HCT116 (cell line): ENCODE measurements around the gene REPS1. TPM values are rescaled to one million over a fixed set of nuclear protein-coding genes. Genes with fewer than 3 reads are reported as not detected.

Source experiments
- ATAC-seq: fragments of 200-7000 bp; cut with Tn5 transposase; 2 replicates; pipeline ENCODE4 v1.9.1; 2020; ENCODE audit warnings: mild to moderate bottlenecking, moderate library complexity
- Bru-seq: library from RNA; stranded (reverse); fragments of 400-500 nt; gene quantifications from one replicate; lab custom pipeline; 2021; lab: Mats Ljungman, UMichigan
- BruChase-seq, 2 experiments: library from RNA; stranded (reverse); fragments of 400-500 nt; gene quantifications; one replicate each; lab custom pipeline; 2021; lab: Mats Ljungman, UMichigan
- BruUV-seq: library from RNA; stranded (reverse); fragments of 400-500 nt; replicated peaks from 2 replicates; lab custom pipeline; 2021; lab: Mats Ljungman, UMichigan
- CTCF ChIA-PET: fragments of 300-600 bp; sonication (Branson Sonifier 250); formaldehyde crosslinking; loops from one replicate; lab custom pipeline; 2021; ENCODE audit warnings: antibody characterized with exemption; lab: Charles Lee
- POLR2A ChIA-PET: fragments of 300-600, 350-600 bp; sonication (Branson Sonifier 250); formaldehyde crosslinking; loops from one replicate; lab custom pipeline; 2021; ENCODE audit warnings: antibody characterized with exemption; lab: Charles Lee
- RAD21 ChIA-PET, 2 experiments: fragments of 300-600 bp; sonication (Branson Sonifier 250); formaldehyde crosslinking; loops; one replicate each; lab custom pipeline; 2023; ENCODE audit warnings: low total read pairs in 2 of 2; ENCODE audit not compliant: uncharacterized antibody in 2 of 2, unreplicated experiment in 2 of 2, low non-redundant PET in 1 of 2; lab: Charles Lee
- DNase-seq: peaks from one replicate; pipeline ENCODE4 v3.0.0-alpha.2; 2010; ENCODE audit warnings: low read depth, low spot score
- H2AFZ ChIP-seq: fragments of 200-600 bp; shearing (Covaris generic), sonication (generic); 2 replicates; pipeline ENCODE4 v1.6.1; 2017; ENCODE audit warnings: low read depth, mixed run types, mixed read lengths, antibody characterized with exemption, low read length; ENCODE audit not compliant: poor library complexity, severe bottlenecking
- H3K27ac ChIP-seq: 2 replicates; pipeline ENCODE4 v1.5.1; 2012; ENCODE audit warnings: low read depth, low read length
- H3K27me3 ChIP-seq: fragments of 200-600 bp; sonication (generic); 2 replicates; pipeline ENCODE4 v1.6.1; 2016; ENCODE audit warnings: mixed run types, low read length, mixed read lengths; ENCODE audit not compliant: insufficient read depth
- H3K36me3 ChIP-seq, 2 experiments: fragments of 200-500 bp in 1 of 2; fragments of 200-600 bp in 1 of 2; sonication (Bioruptor generic) in 1 of 2; sonication (generic) in 1 of 2; 2 replicates each; pipeline versions ENCODE4 v1.5.1 to v1.6.1; 2014 to 2016; ENCODE audit warnings: low read length in 2 of 2, inconsistent platforms in 1 of 2, mixed read lengths in 1 of 2, mixed run types in 1 of 2; ENCODE audit not compliant: insufficient read depth in 2 of 2, control insufficient read depth in 1 of 2
- H3K4me1 ChIP-seq, 2 experiments: fragments of 200-600 bp in 1 of 2; sonication (generic) in 1 of 2; 2 replicates each; pipeline versions ENCODE4 v1.5.1 to v1.6.1; 2012 to 2017; ENCODE audit warnings: low read length in 2 of 2, inconsistent platforms in 1 of 2, mild to moderate bottlenecking in 1 of 2, mixed read lengths in 1 of 2, mixed run types in 1 of 2, moderate library complexity in 1 of 2; ENCODE audit not compliant: insufficient read depth in 2 of 2, control insufficient read depth in 1 of 2
- H3K4me2 ChIP-seq: fragments of 200-600 bp; sonication (generic); 2 replicates; pipeline ENCODE4 v1.6.1; 2017; ENCODE audit warnings: mixed run types, low read length, mixed read lengths
- H3K4me3 ChIP-seq, 2 experiments: fragments of 200-600 bp in 1 of 2; sonication (generic) in 1 of 2; replicated peaks in 1 of 2; 2 replicates each; pipeline ENCODE4 v1.5.1; 2011 to 2016; ENCODE audit warnings: low read length in 2 of 2, control low read depth in 1 of 2, low read depth in 1 of 2, mild to moderate bottlenecking in 1 of 2, mixed read lengths in 1 of 2, mixed run types in 1 of 2
- H3K79me2 ChIP-seq: fragments of 200-600 bp; sonication (generic); 2 replicates; pipeline ENCODE4 v1.6.1; 2017; ENCODE audit warnings: mild to moderate bottlenecking, mixed run types, low read length, moderate library complexity, mixed read lengths; ENCODE audit not compliant: insufficient read depth
- H3K9ac ChIP-seq: fragments of 200-600 bp; sonication (generic); 2 replicates; pipeline ENCODE4 v1.6.1; 2016; ENCODE audit warnings: low read length, mixed read lengths
- H3K9me2 ChIP-seq: fragments of 200-600 bp; sonication (generic), shearing (Covaris generic); 2 replicates; pipeline ENCODE4 v1.6.1; 2017; ENCODE audit warnings: mixed run types, mild to moderate bottlenecking, moderate library complexity; ENCODE audit not compliant: insufficient read depth
- H3K9me3 ChIP-seq, 2 experiments: fragments of 200-500 bp in 1 of 2; fragments of 200-600 bp in 1 of 2; sonication (Bioruptor generic) in 1 of 2; sonication (generic) in 1 of 2; 2 replicates each; pipeline ENCODE4 v1.6.1; 2014 to 2017; ENCODE audit warnings: low read length in 2 of 2, mixed read lengths in 2 of 2, inconsistent platforms in 1 of 2, low read depth in 1 of 2, mild to moderate bottlenecking in 1 of 2, mixed run types in 1 of 2, moderate library complexity in 1 of 2; ENCODE audit not compliant: control insufficient read depth in 1 of 2, insufficient read depth in 1 of 2
- H4K20me1 ChIP-seq: fragments of 200-600 bp; sonication (generic), shearing (Covaris generic); 2 replicates; pipeline ENCODE4 v1.6.1; 2017; ENCODE audit warnings: mixed run types, mild to moderate bottlenecking, moderate library complexity; ENCODE audit not compliant: insufficient read depth
- CTCF ChIP-seq, 3 experiments: fragments of 200-600 bp in 1 of 3; sonication (generic) in 1 of 3; IDR thresholded peaks in 2 of 3; conservative IDR thresholded peaks in 1 of 3; 2 replicates each; pipeline ENCODE4 v1.5.1; 2012 to 2017; ENCODE audit warnings: low read depth in 2 of 3, low read length in 2 of 3, antibody characterized with exemption in 1 of 3, borderline replicate concordance in 1 of 3, control low read depth in 1 of 3, mild to moderate bottlenecking in 1 of 3, mixed read lengths in 1 of 3, mixed run types in 1 of 3, moderate library complexity in 1 of 3; ENCODE audit not compliant: insufficient read depth in 1 of 3
- EGR1 ChIP-seq: IDR thresholded peaks from 2 replicates; pipeline ENCODE4 v1.6.1; 2012; ENCODE audit warnings: low read depth
- EZH2phosphoT487 ChIP-seq: fragments of 200-600 bp; IDR thresholded peaks from 2 replicates; pipeline ENCODE4 v1.6.1; 2018; ENCODE audit warnings: antibody characterized with exemption, borderline replicate concordance
- FOSL1 ChIP-seq: IDR thresholded peaks from 2 replicates; pipeline ENCODE4 v1.6.1; 2012; ENCODE audit warnings: low read depth
- JUND ChIP-seq: IDR thresholded peaks from 2 replicates; pipeline ENCODE4 v1.6.1; 2012
- POLR2AphosphoS5 ChIP-seq: IDR thresholded peaks from 2 replicates; pipeline ENCODE4 v1.6.1; 2011; ENCODE audit warnings: mild to moderate bottlenecking, low read depth, low read length, moderate library complexity
- RAD21 ChIP-seq: IDR thresholded peaks from 2 replicates; pipeline ENCODE4 v1.6.1; 2012; ENCODE audit warnings: low read depth, mild to moderate bottlenecking
- SP1 ChIP-seq: IDR thresholded peaks from 2 replicates; pipeline ENCODE4 v1.6.1; 2012; ENCODE audit warnings: low read depth
- TCF7L2 ChIP-seq: IDR thresholded peaks from 2 replicates; pipeline ENCODE4 v1.7.0; 2011; ENCODE audit warnings: borderline replicate concordance, inconsistent platforms; ENCODE audit not compliant: insufficient read depth, insufficient read length; ENCODE audit errors: extremely low read depth
- YY1 ChIP-seq: IDR thresholded peaks from 2 replicates; pipeline ENCODE4 v1.6.1; 2011; ENCODE audit warnings: low read length, low read depth, moderate library complexity, mild to moderate bottlenecking; ENCODE audit not compliant: insufficient replicate concordance; ENCODE audit errors: extremely low read depth
- ZFX ChIP-seq: fragments of 450-650 bp; IDR thresholded peaks from 2 replicates; pipeline ENCODE4 v1.6.1; 2017
- ZNF274 ChIP-seq: fragments of 200-500 bp; sonication (Bioruptor generic); IDR thresholded peaks from 2 replicates; pipeline ENCODE4 v1.6.1; 2014; ENCODE audit warnings: mild to moderate bottlenecking, low read depth, low read length, inconsistent platforms
- intact Hi-C: fragments of 100-400 bp; cut with micrococcal nuclease; formaldehyde crosslinking; loops from 2 replicates; pipeline ENCODE4 v1.10.0; 2022
- long read RNA-seq: library from polyadenylated mRNA; unstranded; transcript quantifications from one replicate; pipeline ENCODE4 v2.0.0, GENCODE V29; 2021; ENCODE audit not compliant: unreplicated experiment
- polyA plus RNA-seq: library from polyadenylated mRNA; unstranded; fragments of >200 nt; gene quantifications from 2 replicates; pipeline ENCODE4 v1.2.1, GENCODE V29; 2012; ENCODE audit warnings: missing spikeins
- total RNA-seq: library from RNA; stranded (reverse); gene quantifications from one replicate; pipeline ENCODE4 v1.2.1, GENCODE V29; 2021; ENCODE audit not compliant: unreplicated experiment
- TF ChIP-seq, protein P1 (sequence below): IDR thresholded peaks from 2 replicates; pipeline ENCODE4 v1.6.1; 2012; ENCODE audit warnings: low read depth
- TF ChIP-seq, protein P2 (sequence below): IDR thresholded peaks from 2 replicates; pipeline ENCODE4 v1.6.1; 2012
- TF ChIP-seq, protein P3 (sequence below): IDR thresholded peaks from 2 replicates; pipeline ENCODE4 v1.6.1; 2011; ENCODE audit warnings: mild to moderate bottlenecking, low read length, moderate library complexity; ENCODE audit not compliant: insufficient replicate concordance; ENCODE audit errors: extremely low read depth

The REPS1 gene
- total RNA-seq (52.7 TPM), Bru-seq, nascent RNA (percentile 91 among the genes with signal in this experiment), BruChase-seq, experiment 1, labeled RNA remaining after a 6-hour chase (percentile 79 among the genes with signal in this experiment), BruChase-seq, experiment 2, labeled RNA remaining after a 2-hour chase (percentile 87 among the genes with signal in this experiment)
- 33.6 and 41.1 TPM in 2 replicates for polyA plus RNA-seq
- long read RNA-seq, full-length matches to known transcripts: 66 of 104 reads
- long read RNA-seq, partial matches to known transcripts: 21 of 104 reads
- long read RNA-seq, other reads (novel, unspliced or antisense): 17 of 104 reads

DNA sequence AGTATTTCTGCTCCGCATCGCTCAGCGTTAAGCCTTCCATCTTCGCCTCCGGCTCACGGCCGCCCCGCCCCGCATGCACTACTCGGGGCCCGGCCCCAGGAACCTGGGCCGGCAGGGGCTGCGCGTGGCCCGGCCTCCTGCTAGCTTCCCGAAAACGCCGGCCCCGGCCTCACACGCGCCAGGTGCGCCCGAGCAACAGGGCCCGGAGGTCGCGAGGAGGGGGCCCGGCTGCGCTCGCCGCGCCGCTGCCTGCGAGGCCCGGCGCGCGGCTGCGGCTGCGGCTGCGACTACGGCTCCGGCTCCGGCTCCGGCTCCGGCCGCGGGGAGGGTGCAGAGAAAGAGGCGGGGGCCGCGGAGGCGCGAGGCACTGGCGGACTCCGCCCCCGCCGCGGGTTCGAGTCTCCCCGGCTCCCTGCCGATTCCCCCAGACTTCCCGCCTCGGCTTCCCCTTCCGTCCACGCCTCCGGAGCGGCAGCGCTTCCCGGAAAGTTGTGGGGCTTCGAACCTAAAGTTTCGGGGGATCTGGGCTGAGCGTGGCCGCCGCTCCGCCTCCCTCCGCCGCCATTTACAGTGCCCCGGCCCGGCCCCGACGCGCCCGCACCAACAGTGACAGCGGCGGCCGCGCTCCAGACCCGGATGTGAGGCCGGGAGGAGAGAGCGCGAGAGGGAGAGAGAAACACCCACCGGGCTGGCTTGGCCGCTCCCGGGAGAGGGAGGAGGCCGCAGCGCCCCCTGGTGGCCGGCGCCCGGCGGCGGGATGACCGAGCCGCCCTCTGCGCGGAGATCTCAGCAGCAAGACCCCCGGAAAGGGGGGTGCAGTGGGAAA is at the start of gene REPS1:
Gene REPS1 (minus strand): TSS at position 611 of the 826 bp plus-strand sequence. CDS start 571 bp downstream, at position 40.
- Histone ChIP-seq H3K27ac (peak within 1 kb of the TSS; percentile 72), H3K4me2 (peak within 1 kb of the TSS; percentile 77), H3K4me1 (peaks cover 16 to 36% of the 10 kb centered on the region in 2 experiments; a peak in 3 of 4 replicates), H3K27me3 (no peaks in the 10 kb centered on the region), H3K36me3 (no peaks in the 10 kb centered on the region), H3K9ac (peak within 1 kb of the TSS; percentile 88), H3K9me3 (no peaks in the 10 kb centered on the region), H3K4me3 (peak within 1 kb of the TSS; percentile 81 to 83), H4K20me1 (no peaks in the 10 kb centered on the region; the same call in 1 of the 2 replicates), H2AFZ (peak within 1 kb of the TSS; percentile 33), H3K9me2 (no peaks in the 10 kb centered on the region), H3K79me2 (peaks cover 50% of the 10 kb centered on the region)
- BruUV-seq: no TSS peak
- intact Hi-C loops: loop anchor here (1.0 to 10.0 kb wide), 3 partner anchors 41 to 377 kb away; partner anchors contain the start of gene ABRACL
- RAD21 ChIA-PET: no interaction called here
- POLR2A ChIA-PET: interaction anchor here (1.2 kb wide), 1 partner anchor 13 kb away, joined by 3 read pairs; no protein-coding TSS in a partner anchor
- CTCF ChIA-PET: interaction anchor here (1.2 to 1.4 kb wide), 2 partner anchors 21 to 377 kb away, joined by 3 to 4 read pairs; no protein-coding TSS in a partner anchor
- peak; percentile 90 for ATAC-seq
- peak; percentile 78 for DNase-seq
- TF ChIP-seq, protein P1, sequence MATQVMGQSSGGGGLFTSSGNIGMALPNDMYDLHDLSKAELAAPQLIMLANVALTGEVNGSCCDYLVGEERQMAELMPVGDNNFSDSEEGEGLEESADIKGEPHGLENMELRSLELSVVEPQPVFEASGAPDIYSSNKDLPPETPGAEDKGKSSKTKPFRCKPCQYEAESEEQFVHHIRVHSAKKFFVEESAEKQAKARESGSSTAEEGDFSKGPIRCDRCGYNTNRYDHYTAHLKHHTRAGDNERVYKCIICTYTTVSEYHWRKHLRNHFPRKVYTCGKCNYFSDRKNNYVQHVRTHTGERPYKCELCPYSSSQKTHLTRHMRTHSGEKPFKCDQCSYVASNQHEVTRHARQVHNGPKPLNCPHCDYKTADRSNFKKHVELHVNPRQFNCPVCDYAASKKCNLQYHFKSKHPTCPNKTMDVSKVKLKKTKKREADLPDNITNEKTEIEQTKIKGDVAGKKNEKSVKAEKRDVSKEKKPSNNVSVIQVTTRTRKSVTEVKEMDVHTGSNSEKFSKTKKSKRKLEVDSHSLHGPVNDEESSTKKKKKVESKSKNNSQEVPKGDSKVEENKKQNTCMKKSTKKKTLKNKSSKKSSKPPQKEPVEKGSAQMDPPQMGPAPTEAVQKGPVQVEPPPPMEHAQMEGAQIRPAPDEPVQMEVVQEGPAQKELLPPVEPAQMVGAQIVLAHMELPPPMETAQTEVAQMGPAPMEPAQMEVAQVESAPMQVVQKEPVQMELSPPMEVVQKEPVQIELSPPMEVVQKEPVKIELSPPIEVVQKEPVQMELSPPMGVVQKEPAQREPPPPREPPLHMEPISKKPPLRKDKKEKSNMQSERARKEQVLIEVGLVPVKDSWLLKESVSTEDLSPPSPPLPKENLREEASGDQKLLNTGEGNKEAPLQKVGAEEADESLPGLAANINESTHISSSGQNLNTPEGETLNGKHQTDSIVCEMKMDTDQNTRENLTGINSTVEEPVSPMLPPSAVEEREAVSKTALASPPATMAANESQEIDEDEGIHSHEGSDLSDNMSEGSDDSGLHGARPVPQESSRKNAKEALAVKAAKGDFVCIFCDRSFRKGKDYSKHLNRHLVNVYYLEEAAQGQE: no peak
- peak; percentile 88 for TF ChIP-seq YY1
- TF ChIP-seq, protein P2, sequence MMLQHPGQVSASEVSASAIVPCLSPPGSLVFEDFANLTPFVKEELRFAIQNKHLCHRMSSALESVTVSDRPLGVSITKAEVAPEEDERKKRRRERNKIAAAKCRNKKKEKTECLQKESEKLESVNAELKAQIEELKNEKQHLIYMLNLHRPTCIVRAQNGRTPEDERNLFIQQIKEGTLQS: no peak
- TF ChIP-seq JUND: no peak
- TF ChIP-seq SP1: peak; percentile 16; the same call in 1 of the 2 replicates
- TF ChIP-seq, protein P3, sequence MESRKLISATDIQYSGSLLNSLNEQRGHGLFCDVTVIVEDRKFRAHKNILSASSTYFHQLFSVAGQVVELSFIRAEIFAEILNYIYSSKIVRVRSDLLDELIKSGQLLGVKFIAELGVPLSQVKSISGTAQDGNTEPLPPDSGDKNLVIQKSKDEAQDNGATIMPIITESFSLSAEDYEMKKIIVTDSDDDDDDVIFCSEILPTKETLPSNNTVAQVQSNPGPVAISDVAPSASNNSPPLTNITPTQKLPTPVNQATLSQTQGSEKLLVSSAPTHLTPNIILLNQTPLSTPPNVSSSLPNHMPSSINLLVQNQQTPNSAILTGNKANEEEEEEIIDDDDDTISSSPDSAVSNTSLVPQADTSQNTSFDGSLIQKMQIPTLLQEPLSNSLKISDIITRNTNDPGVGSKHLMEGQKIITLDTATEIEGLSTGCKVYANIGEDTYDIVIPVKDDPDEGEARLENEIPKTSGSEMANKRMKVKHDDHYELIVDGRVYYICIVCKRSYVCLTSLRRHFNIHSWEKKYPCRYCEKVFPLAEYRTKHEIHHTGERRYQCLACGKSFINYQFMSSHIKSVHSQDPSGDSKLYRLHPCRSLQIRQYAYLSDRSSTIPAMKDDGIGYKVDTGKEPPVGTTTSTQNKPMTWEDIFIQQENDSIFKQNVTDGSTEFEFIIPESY: no peak
- peak; percentile 95 for TF ChIP-seq ZFX
- peak; percentile 73 to 82 (median 80) for TF ChIP-seq CTCF (IDR thresholded peaks at IDR 0.05 in 2 of 3, conservative IDR thresholded peaks at IDR 0.05 in 1 of 3; ENCODE audit: borderline replicate concordance in 1 of 3, insufficient read depth in 1 of 3, low read depth in 2 of 3, low read length in 2 of 3)
- no peak for TF ChIP-seq FOSL1
- no peak for TF ChIP-seq EZH2phosphoT487
- TF ChIP-seq ZNF274: no peak
- TF ChIP-seq RAD21: peak; percentile 80
- TF ChIP-seq TCF7L2: no peak
- peak; percentile 88 for TF ChIP-seq POLR2AphosphoS5
- peak; percentile 50; the same call in 1 of the 2 replicates for TF ChIP-seq EGR1
